C4-2B (cell line): Measurements from ENCODE around the gene SEMA4D.

Source experiments
- ZFX ChIP-seq: fragments of 450-650 bp; IDR thresholded peaks from 2 replicates; pipeline ENCODE4 v1.6.1; 2017
- TF ChIP-seq, protein P1 (sequence below): fragments of 450-650 bp; conservative IDR thresholded peaks from 2 replicates; pipeline ENCODE4 v1.5.1; 2017; ENCODE audit warnings: mild to moderate bottlenecking

DNA sequence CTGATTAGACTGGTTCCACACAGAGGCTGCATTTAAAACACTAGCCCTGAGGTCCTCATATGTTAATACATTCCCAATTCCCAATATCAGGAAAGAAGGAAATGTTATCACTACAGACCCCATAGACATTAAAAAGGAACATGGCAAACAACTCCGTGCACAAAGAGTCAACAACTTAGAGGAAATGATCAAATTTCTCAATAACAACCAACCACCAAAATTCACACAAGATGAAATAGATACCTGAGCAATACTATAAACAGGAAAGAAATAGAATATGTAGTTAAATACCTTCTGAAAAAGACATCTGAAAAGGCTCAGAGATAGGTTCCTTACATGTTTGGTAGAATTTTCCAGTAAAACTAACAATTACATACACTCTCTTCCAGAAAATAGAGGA, 28.9 kb downstream of the SEMA4D start:
- TF ChIP-seq, protein P1, sequence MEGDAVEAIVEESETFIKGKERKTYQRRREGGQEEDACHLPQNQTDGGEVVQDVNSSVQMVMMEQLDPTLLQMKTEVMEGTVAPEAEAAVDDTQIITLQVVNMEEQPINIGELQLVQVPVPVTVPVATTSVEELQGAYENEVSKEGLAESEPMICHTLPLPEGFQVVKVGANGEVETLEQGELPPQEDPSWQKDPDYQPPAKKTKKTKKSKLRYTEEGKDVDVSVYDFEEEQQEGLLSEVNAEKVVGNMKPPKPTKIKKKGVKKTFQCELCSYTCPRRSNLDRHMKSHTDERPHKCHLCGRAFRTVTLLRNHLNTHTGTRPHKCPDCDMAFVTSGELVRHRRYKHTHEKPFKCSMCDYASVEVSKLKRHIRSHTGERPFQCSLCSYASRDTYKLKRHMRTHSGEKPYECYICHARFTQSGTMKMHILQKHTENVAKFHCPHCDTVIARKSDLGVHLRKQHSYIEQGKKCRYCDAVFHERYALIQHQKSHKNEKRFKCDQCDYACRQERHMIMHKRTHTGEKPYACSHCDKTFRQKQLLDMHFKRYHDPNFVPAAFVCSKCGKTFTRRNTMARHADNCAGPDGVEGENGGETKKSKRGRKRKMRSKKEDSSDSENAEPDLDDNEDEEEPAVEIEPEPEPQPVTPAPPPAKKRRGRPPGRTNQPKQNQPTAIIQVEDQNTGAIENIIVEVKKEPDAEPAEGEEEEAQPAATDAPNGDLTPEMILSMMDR = no peak
- no peak for TF ChIP-seq ZFX
